WTC11 (cell line): Measurements from ENCODE around the gene CDCA7L. TPM values are rescaled to one million over a fixed set of nuclear protein-coding genes. Genes with fewer than 3 reads are reported as not detected.
A peak's percentile ranks its signal among the peaks of the same experiment; 100 is the strongest.
"Not testable (repeated sequence)": the region's sequence is repeated elsewhere in the genome, so short reads cannot be mapped to it uniquely, and the experiment has no call there.

Source experiments
- ATAC-seq: fragments of 200-7000 bp; cut with Tn5 transposase; 2 replicates; pipeline ENCODE4 v1.10.0; 2021; ENCODE audit warnings: mild to moderate bottlenecking, moderate library complexity
- CTCF ChIA-PET: fragments of 300-600 bp; sonication (Branson Sonifier 250); formaldehyde crosslinking; loops from one replicate; lab custom pipeline; 2021; ENCODE audit warnings: antibody characterized with exemption; lab: Charles Lee
- POLR2A ChIA-PET: fragments of 350-600 bp; sonication (Branson Sonifier 250); formaldehyde crosslinking; loops from one replicate; lab custom pipeline; 2021; ENCODE audit warnings: antibody characterized with exemption; lab: Charles Lee
- DNase-seq: peaks from one replicate; pipeline ENCODE4 v3.0.0; 2021; ENCODE audit warnings: low spot score
- H3K27ac Mint-ChIP-seq: 2 replicates; pipeline ENCODE4 v1.8.0; 2021; ENCODE audit warnings: mixed read lengths
- H3K27me3 Mint-ChIP-seq: 2 replicates; pipeline ENCODE4 v1.8.0; 2021; ENCODE audit warnings: low read depth, mild to moderate bottlenecking, moderate library complexity, mixed read lengths
- H3K36me3 Mint-ChIP-seq: 2 replicates; pipeline ENCODE4 v1.8.0; 2021; ENCODE audit warnings: mixed read lengths
- H3K4me1 Mint-ChIP-seq: 2 replicates; pipeline ENCODE4 v1.8.0; 2022; ENCODE audit warnings: mixed read lengths
- H3K4me3 Mint-ChIP-seq: 2 replicates; pipeline ENCODE4 v1.8.0; 2021; ENCODE audit warnings: mild to moderate bottlenecking, moderate library complexity, mixed read lengths
- H3K9me3 Mint-ChIP-seq: 2 replicates; pipeline ENCODE4 v1.8.0; 2021; ENCODE audit warnings: mixed read lengths
- ARID4B ChIP-seq: sonication (generic); formaldehyde crosslinking; IDR thresholded peaks from 2 replicates; pipeline ENCODE4 v1.8.0; 2023; ENCODE audit warnings: missing genetic modification reagents, mild to moderate bottlenecking, borderline replicate concordance
- ESRRA ChIP-seq: sonication (generic); formaldehyde crosslinking; IDR thresholded peaks from 2 replicates; pipeline ENCODE4 v1.8.1; 2022; ENCODE audit warnings: mild to moderate bottlenecking, missing genetic modification reagents, borderline replicate concordance
- ETV6 ChIP-seq: sonication (generic); formaldehyde crosslinking; IDR thresholded peaks from 2 replicates; pipeline ENCODE4 v1.8.1; 2022; ENCODE audit warnings: mild to moderate bottlenecking, missing genetic modification reagents
- FOXP4 ChIP-seq: sonication (generic); formaldehyde crosslinking; IDR thresholded peaks from 2 replicates; pipeline ENCODE4 v1.8.0; 2022; ENCODE audit warnings: mild to moderate bottlenecking, missing genetic modification reagents
- IRF2 ChIP-seq: sonication (generic); formaldehyde crosslinking; IDR thresholded peaks from 2 replicates; pipeline ENCODE4 v1.8.0; 2022; ENCODE audit warnings: low read depth, missing genetic modification reagents, borderline replicate concordance
- KAT7 ChIP-seq: sonication (generic); formaldehyde crosslinking; IDR thresholded peaks from 2 replicates; pipeline ENCODE4 v1.8.1; 2023; ENCODE audit warnings: missing genetic modification reagents, mild to moderate bottlenecking, borderline replicate concordance
- NR1H2 ChIP-seq: sonication (generic); formaldehyde crosslinking; IDR thresholded peaks from 2 replicates; pipeline ENCODE4 v1.9.0; 2021; ENCODE audit warnings: mild to moderate bottlenecking, moderate library complexity, missing genetic modification reagents
- RELA ChIP-seq: sonication (generic); formaldehyde crosslinking; IDR thresholded peaks from 2 replicates; pipeline ENCODE4 v1.8.1; 2022; ENCODE audit warnings: missing genetic modification reagents, mild to moderate bottlenecking, borderline replicate concordance
- RORB ChIP-seq: fragments of 250-450 bp; sonication (Bioruptor Pico); IDR thresholded peaks from 2 replicates; pipeline ENCODE4 v1.9.0; 2021; ENCODE audit warnings: mild to moderate bottlenecking
- SMAD4 ChIP-seq: sonication (generic); formaldehyde crosslinking; IDR thresholded peaks from 2 replicates; pipeline ENCODE4 v1.8.0; 2022; ENCODE audit warnings: mild to moderate bottlenecking, missing genetic modification reagents
- ZBTB21 ChIP-seq: sonication (generic); formaldehyde crosslinking; IDR thresholded peaks from 2 replicates; pipeline ENCODE4 v1.8.1; 2023; ENCODE audit warnings: mild to moderate bottlenecking, missing genetic modification reagents, borderline replicate concordance
- ZBTB43 ChIP-seq: sonication (generic); formaldehyde crosslinking; IDR thresholded peaks from 2 replicates; pipeline ENCODE4 v1.8.1; 2023; ENCODE audit warnings: mild to moderate bottlenecking, missing genetic modification reagents
- ZNF281 ChIP-seq: sonication (generic); formaldehyde crosslinking; IDR thresholded peaks from 2 replicates; pipeline ENCODE4 v1.8.0; 2023; ENCODE audit warnings: mild to moderate bottlenecking, missing genetic modification reagents
- total RNA-seq: library from RNA; stranded (reverse); gene quantifications from 3 replicates; pipeline ENCODE4 v1.2.3, GENCODE V29; 2021

The CDCA7L gene
- total RNA-seq, 1 experiment from 2014 or later, result 161 TPM

- no peak for DNase-seq
- H3K4me3 Mint-ChIP-seq, result no peak overlapping the region
- TF ChIP-seq NR1H2 (no peak), ZBTB21 (CRISPR knock-in tag) (no peak), ESRRA (CRISPR knock-in tag) (no peak), FOXP4 (no peak), ETV6 (no peak), RORB (CRISPR knock-in tag) (no peak), SMAD4 (CRISPR knock-in tag) (no peak), KAT7 (no peak)
- TF ChIP-seq, all 79 proteins: peak for 0
- Mint-ChIP-seq H3K4me1 (peaks cover 20% of the 10 kb centered on the region), H3K27me3 (no peaks in the 10 kb centered on the region), H3K9me3 (no peaks in the 10 kb centered on the region), H3K27ac (no peak overlapping the region), H3K36me3 (no peaks in the 10 kb centered on the region; the same call in 1 of the 2 replicates)
- ChIA-PET POLR2A (no interaction called here), CTCF (interaction anchor here (0.6 kb wide), 1 partner anchor 11 kb away, joined by 4 read pairs; no protein-coding TSS in a partner anchor)
- ATAC-seq, result no peak
Measured at GRCh38 chr7:21884496-21884895, 61.2 kb downstream of the CDCA7L start.

- H3K4me3 Mint-ChIP-seq, H3K27ac Mint-ChIP-seq, POLR2A ChIA-PET, H3K36me3 Mint-ChIP-seq, DNase-seq, H3K27me3 Mint-ChIP-seq, ATAC-seq, H3K9me3 Mint-ChIP-seq: not testable (repeated sequence)
- peaks cover 17% of the 10 kb centered on the region for H3K4me1 Mint-ChIP-seq
- CTCF ChIA-PET, result interaction anchor here (0.7 to 2.1 kb wide), 3 partner anchors 11 to 200 kb away, joined by 5 to 10 read pairs (median 5); no protein-coding TSS in a partner anchor
Measured at GRCh38 chr7:21883501-21883900, 62.2 kb downstream of the CDCA7L start.

GRCh38 chr7:21883069-21883468, 62.6 kb downstream of the CDCA7L start:
- no peak overlapping the region for H3K27ac Mint-ChIP-seq
- POLR2A ChIA-PET, result no interaction called here
- peak; percentile 45 for ATAC-seq

More at GRCh38 chr7:21883069-21883468, 62.6 kb downstream of the CDCA7L start:
- Mint-ChIP-seq H3K4me3 (no peak overlapping the region), H3K36me3 (peaks cover 6% of the 10 kb centered on the region), H3K9me3 (no peaks in the 10 kb centered on the region), H3K27me3 (no peaks in the 10 kb centered on the region), H3K4me1 (peaks cover 16% of the 10 kb centered on the region)
- CTCF ChIA-PET, result interaction anchor here (0.7 to 2.1 kb wide), 3 partner anchors 11 to 200 kb away, joined by 5 to 10 read pairs (median 5); no protein-coding TSS in a partner anchor
- TF ChIP-seq RELA (CRISPR knock-in tag) (no peak), IRF2 (CRISPR knock-in tag) (no peak), ARID4B (CRISPR knock-in tag) (no peak), ZNF281 (no peak), ZBTB43 (no peak)
- DNase-seq, result no peak
